Stromal cell of bone marrow (primary cell): Measurements from ENCODE around the gene MIOX.
"Not testable (repeated sequence)": the region's sequence is repeated elsewhere in the genome, so short reads cannot be mapped to it uniquely, and the experiment has no call there.

Experiments
- DNase-seq: peaks from one replicate; pipeline ENCODE4 v3.0.0-alpha.2; 2012; ENCODE audit warnings: low read depth

The MIOX gene

GRCh38 chr22:50517495-50518260 is 31.0 kb downstream of the MIOX start:
- no peak for DNase-seq

DNA sequence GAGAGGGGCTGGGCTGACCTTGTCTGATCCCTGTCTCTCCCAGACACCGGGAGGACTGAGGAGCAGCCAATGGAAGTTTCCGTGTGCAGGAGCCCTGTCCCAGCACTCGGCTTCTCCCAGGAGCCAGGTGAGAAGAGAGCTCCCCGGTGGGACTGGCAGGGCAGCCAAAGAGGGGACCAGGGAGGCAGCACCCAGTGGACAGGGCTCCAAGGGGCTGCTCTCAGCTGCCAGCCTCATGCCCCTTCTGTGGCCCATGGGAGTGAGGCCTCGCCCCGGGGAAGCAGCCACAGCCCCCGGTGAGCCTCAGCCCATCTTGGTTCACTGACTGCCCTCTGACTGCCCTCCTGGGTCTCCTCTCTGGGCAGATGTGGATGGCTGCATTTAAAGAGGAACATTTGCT is 31.9 kb downstream of the MIOX start:
- DNase-seq: no peak

DNA sequence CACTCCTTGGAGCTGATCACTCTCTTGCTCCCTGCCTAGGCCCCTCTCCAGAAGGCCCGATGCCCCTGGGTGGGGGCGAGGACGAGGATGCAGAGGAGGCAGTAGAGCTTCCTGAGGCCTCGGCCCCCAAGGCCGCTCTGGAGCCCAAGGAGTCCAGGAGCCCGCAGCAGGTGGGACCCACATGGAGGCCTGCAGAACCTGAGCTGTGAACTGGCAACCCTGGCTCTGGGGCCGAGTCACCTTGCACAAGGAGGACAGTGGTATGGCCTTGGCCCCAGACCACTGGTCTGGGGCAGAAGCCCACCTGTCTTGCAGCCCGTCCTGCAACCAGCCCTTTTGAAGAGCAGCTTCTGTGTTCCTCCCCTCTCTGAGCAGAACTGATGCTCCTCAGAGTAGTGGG is 32.5 kb downstream of the MIOX start:
- DNase-seq: no peak

- not testable (repeated sequence) for DNase-seq
Measured at GRCh38 chr22:50520184-50520583, 33.5 kb downstream of the MIOX start.

DNA sequence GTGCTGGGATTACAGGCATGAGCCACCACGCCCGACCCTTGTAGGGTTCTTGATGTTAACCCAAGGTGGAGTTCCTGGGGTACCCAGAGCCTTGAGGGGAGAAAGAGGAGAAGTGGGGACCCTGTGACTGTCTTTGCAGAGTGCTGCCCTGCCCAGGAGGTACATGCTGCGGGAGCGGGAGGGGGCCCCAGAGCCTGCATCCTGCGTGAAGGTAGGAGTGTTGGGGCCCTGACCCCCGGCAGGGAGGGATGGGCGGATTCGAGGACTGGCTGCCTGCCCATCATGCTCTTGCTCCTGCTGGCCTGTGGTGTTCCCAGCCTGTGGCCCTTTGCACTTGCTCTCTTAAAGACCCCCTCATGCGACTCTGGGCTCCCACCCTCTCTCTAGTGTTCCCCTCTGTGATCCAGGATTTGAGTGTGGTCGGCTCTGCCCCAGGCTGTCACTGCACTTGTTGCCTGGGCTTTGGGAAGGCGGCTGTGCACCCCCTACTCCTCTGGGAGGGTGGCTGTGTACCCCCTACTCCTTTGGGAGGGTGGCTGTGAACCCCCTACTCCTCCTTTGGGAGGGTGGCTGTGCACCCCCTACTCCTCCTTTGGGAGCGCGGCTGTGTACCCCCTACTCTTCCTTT is 34.3 kb downstream of the MIOX start:
- no peak for DNase-seq

DNA sequence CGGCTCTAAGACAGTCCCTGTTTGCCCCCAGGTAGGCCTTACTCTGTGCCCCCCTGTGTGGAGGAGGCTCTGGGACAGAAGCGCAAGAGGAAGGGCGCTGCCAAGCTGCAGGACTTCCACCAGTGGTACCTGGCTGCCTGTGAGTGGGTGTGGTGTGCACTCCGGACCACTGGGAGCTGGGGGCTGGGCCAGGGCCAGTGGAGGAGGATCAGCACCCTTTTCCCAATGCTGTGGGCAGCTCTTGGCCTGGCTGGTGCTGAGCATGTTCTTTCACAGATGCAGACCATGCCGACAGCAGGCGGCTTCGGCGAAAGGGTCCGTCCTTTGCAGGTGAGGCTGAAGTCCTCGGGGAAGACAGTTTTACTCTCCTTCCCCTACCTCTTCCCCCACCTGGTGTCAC is 35.1 kb downstream of the MIOX start:
- no peak for DNase-seq

- no peak for DNase-seq
Measured at GRCh38 chr22:50522208-50522805, 35.6 kb downstream of the MIOX start.

- DNase-seq: no peak
Measured at GRCh38 chr22:50522806-50523438, 36.3 kb downstream of the MIOX start.

- DNase-seq: no peak
Measured at GRCh38 chr22:50523458-50523805, 36.8 kb downstream of the MIOX start.

DNA sequence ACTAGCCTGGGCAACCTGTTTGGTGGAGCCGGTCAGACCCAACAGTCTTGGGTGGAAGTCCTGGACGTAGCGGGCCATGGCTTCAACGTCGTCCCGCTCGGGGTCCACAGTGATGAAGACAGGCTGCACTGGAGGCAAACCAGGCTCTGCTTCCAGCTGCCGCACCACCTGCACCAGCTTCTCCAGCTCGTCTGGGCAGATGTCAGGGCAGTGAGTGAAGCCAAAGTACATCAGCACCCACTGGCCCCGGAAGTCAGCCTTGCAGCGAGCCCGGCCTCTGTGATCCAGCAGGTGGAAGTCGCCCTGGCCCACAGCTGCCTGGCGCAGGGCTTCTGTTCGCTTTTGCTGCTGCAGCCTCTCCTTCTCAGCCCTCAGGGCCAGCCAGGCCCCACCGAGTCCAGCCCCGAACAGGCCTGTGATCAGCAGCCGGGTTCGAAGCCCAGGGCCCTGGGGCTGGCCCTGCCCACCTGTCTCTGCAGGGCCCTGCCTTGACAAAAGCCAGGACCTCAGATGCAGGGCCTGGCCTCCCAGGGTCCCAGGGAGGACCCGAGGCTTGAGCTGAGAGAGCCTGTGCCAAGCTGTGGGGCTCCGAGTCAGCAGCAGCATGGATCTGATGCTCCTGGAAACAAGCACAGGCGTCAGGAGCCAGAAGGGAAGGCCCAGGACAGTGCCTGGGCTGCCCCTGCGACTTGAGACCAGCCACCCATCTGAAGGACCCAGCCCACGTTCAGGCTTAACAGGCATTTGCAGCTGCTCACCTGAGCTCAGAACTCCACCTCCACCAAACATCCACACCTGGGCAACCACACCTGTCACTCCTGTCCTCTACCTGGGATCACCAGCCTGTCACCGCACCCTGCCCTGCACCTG is 37.4 kb downstream of the MIOX start:
- no peak for DNase-seq

- no peak for DNase-seq
Measured at GRCh38 chr22:50524676-50525103, 38.0 kb downstream of the MIOX start.

DNA sequence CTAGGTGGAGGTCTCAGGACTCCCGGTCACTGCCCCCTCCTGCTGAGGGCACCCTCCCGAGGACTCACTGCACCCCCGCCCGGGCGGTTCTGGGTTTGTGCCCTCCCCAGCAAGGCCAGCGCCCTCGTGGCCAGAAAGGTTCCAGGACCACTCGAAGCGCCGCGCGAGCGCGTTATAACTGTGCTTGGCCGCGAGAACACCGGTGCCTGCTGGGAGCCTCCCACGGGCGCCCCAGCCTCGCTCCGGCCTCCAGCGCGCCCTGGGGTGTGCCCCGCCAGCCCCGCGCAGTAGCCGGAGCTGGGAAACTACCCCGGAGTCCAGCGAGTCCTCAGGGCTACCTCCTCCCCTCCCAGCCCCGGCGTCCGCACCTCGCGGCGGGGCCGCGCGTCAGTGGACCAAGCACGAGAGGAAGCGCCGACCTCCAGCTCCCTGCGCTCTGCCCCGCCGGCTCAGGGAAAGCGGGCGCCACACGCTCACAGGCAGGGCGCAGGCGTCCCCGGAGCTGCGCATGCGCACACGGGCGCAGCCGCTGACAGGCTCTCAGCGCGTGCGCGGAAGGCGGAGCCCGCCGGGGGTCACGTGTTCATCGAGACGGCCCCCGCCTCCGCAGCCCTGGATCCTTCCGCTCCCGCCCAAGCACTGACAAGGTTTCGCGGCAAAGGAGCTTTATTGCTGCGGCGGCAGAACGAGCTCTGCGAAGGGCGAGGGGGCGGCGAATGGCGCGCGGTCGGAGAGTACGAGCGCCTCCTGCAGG is 38.6 kb downstream of the MIOX start, which contains the start of gene SCO2:
SCO2 (minus strand) TSS at position 495 of the 754 bp plus-strand sequence. CDS start 1,187 bp downstream, outside the sequence.
- DNase-seq: peak; percentile 90

DNA sequence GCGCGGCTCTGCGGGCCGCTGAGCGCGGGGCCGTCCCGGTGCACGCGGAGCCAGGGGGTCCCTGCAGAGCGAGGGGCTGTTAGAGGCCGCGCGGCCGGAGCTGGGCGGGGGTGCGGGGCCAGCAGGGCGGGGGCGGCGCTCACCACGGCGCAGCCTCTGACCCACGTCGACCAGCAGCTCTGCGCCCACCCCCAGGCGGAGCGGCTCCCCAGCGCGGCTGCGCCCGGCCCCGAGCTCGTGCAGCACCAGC is 39.1 kb downstream of the MIOX start:
- DNase-seq: no peak

DNA sequence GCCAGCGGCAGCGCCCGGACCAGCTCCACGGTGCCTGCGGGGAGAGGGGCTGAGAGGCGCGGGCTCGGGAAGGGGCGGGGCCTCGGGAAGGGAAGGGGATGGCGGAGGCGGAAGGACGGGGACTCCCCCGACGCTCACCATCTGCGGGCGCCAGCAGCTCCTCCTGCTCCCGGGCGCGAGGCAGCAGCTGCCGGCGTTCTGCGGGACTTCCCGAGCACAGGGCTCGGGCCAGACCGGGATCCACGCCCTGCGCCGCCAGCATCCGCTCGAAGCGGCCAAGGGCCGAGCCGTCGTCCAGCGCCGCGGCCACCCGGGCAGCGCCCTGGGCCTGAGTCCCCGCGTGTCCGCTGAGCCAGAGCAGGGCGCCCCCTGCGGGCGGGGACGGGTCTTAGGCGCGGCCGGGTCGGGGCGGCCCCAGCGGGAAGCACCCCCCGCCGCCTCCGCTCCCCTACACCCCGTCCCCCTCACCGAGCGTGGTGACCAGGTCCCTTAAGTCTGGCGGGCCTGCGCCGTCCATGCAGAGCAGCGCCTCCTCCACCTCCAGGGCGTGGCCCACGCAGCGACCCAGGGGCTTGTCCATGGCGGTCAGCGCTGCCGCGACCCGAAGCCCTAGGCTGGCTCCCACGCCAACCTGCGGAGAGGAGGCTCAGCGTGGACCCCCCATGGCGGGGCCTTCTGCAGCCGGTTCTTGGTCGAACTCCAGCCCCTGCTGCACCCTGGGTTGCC is 39.6 kb downstream of the MIOX start:
- no peak for DNase-seq

DNA sequence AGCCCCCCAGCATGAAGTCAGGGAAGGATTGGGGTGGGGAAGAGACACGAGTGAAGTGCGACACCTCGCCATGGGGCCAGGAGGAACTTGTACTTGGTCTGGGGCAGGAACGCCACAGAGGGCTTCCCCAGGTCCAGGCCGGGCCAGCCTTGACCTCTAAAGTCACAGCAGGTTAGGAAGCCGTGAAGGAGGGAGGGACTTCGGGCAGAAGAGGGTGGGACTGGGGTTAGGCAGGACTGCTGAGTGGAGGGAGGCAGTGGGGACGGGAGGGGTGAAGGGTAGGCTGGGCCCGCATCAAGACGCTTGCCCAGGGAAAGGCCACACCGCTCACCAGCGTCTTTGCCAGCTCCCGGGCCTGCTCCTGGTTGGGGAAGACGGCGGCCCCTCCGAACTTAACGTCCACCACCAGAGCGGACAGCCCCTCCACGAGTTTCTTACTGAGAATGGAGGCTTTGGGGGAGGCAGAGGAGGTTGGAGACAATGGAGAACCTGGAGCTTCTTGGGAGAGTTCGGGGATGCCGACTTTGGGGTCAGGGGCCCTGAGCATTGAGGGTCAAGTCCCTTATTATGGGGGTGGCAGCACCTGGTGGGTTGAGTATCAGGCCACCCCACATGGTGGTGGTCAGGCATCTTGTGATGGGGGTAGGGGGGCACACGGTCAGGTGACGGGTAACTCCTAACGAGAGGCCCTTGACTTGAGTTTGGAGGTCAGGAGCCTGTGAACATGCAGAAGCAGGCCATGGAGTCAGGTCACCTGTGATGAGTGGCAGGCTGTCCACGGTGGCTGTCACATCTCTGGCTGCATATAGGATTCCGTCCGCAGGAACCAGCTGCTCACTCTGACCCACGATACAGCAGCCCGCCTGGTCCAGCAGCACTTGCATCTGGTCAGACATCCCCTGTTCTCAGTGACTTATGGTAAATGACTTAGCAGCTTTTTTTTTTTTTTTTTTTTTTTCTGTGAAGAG is 40.5 kb downstream of the MIOX start:
- no peak for DNase-seq

GRCh38 chr22:50527921-50528681 is 41.4 kb downstream of the MIOX start:
- no peak for DNase-seq

DNA sequence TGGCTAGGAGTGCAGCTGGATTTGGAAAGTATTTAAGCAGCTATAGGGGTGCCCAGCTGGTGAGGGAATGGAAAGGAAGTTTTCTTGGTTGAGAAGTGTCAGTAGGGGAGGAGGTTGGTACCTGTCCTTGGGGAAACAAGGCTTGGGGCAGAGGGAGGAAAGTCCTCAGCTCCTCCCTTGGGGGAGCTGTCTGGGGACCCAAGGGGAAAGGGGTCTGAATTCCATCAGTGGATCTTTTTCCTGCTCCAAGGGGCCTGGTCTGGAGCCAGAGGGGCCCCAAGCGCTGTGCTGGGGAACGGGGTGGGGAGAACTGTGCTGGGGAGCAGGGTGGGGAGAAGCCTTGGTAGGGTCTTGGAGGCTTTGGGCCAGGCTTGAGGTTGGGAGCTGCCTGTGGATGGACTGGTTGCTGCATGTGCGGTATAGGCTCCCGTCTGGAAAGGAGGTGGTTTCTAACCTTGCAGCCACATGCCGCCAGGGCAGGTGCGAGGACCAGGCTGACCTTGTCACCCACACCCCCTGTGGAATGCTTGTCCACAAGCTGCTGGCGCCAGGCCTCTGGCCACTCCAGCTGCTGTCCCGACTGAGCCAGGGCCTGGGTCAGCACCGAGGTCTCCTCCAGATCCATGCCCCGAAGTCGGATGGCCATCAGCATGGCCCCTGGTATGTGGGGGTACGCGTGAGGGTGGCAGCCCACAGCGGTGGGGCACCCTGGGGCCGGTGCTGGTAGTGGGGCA is 42.2 kb downstream of the MIOX start:
- no peak for DNase-seq

DNA sequence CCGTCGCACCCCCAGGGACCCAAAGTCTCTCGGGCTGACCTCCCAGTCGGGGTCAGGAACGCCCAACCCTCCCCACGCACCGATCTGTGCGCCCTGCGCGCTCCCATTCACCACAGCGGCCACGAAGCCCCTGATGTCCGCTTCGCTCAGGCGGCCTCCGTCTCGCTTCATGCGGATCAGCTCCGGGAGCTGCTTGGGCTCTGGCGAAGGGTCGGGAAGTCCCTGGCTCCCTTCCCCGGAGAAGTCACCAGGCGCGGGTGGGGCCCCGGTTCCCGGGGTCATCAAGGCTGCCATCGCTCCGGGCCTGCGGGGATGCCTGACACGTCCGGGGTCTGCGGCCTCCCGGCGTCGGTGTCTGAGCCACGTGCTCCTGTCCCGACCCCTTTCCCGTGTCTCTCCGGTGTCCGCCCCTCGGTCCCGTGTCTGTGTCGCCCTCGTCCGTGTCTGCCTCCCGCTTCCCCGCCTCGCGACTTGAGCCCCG is 42.8 kb downstream of the MIOX start:
- no peak for DNase-seq
